ENCODE data around the gene PPFIA3. TPM values are rescaled to one million over a fixed set of nuclear protein-coding genes. Genes with fewer than 3 reads are reported as not detected.

Gene PPFIA3
- total and polyA plus RNA-seq, 2 donors from 2014 or later = 7.1 to 20.0 TPM

DNA sequence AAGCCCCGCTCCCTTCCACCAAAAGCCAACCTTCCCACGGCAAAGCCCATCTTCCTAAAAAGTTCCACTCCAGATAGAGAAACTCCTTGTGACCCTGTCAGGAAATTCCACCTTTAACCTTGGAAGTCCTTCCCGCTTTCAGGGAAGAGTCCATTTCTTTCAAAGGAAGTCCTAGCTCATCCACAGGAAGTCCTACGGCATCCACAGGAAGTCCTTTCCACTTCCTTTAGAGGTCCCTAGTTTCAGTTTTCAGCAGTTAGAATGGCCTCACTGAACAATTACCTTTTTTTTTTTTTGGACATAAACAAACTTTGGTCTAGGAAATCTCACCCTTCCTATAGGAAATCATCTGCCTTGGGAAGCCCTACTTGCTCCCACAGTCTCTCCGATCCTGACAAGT, 69.9 kb downstream of the PPFIA3 start:
- Histone ChIP-seq H3K27me3 (ENCODE audit: control insufficient read depth, insufficient read depth, low read length) (no peaks in the 10 kb centered on the region), H3K4me3 (ENCODE audit: low read length in 3 of 3) (no peak overlapping the region), H3K36me3 (ENCODE audit: control insufficient read depth in 2 of 3, insufficient read depth in 3 of 3, low read length in 3 of 3) (peaks cover 0 to 49% (median 15%) of the 10 kb centered on the region in 3 donors), H3K27ac (ENCODE audit: low read depth in 2 of 2, low read length in 2 of 2) (peak overlapping the region; percentile 23 to 51), H3K4me1 (ENCODE audit: control insufficient read depth in 2 of 3, insufficient read depth in 2 of 3, low read depth in 1 of 3, low read length in 3 of 3) (peaks cover 0 to 7% (median 0%) of the 10 kb centered on the region in 3 donors), H3K9ac (ENCODE audit: low read length in 3 of 3) (peak overlapping the region in 1 of 3 donors; percentile 30), H3K9me3 (ENCODE audit: control insufficient read depth in 2 of 3, insufficient read depth in 1 of 3, low read length in 3 of 3) (no peaks in the 10 kb centered on the region)
- intact Hi-C loops (cut with DNase I) = no loop called here
- TF ChIP-seq, protein P1, sequence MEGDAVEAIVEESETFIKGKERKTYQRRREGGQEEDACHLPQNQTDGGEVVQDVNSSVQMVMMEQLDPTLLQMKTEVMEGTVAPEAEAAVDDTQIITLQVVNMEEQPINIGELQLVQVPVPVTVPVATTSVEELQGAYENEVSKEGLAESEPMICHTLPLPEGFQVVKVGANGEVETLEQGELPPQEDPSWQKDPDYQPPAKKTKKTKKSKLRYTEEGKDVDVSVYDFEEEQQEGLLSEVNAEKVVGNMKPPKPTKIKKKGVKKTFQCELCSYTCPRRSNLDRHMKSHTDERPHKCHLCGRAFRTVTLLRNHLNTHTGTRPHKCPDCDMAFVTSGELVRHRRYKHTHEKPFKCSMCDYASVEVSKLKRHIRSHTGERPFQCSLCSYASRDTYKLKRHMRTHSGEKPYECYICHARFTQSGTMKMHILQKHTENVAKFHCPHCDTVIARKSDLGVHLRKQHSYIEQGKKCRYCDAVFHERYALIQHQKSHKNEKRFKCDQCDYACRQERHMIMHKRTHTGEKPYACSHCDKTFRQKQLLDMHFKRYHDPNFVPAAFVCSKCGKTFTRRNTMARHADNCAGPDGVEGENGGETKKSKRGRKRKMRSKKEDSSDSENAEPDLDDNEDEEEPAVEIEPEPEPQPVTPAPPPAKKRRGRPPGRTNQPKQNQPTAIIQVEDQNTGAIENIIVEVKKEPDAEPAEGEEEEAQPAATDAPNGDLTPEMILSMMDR (IDR thresholded peaks at IDR 0.05; ENCODE audit: borderline replicate concordance, extremely low read depth, insufficient read depth) = no peak
- FAIRE-seq (no peak), DNase-seq (no peak)

DNA sequence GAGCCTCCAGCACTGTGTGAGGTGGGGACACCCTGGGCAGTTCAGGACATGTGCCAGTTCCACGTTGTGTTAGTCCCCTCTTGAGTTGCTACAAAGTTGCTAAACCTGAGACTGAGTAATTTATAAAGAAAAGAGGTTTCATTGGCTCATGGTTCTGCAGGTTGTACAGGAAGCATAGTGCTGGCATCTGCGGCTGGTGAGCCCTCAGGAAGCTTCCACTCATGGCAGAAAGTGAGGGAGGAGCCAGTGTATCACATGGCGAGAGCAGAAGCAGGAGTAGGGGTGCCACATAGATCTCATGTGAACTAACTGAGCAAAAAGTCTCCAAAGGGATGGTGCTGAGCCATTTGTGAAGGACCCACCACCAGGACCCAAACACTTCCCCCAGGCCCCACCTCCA, 71.4 kb downstream of the PPFIA3 start:
- Histone ChIP-seq H3K9ac (ENCODE audit: low read length in 3 of 3) (no peak overlapping the region), H3K9me3 (ENCODE audit: control insufficient read depth in 2 of 3, insufficient read depth in 1 of 3, low read length in 3 of 3) (no peaks in the 10 kb centered on the region), H3K36me3 (ENCODE audit: control insufficient read depth in 2 of 3, insufficient read depth in 3 of 3, low read length in 3 of 3) (peaks cover 0 to 49% (median 15%) of the 10 kb centered on the region in 3 donors), H3K27ac (ENCODE audit: low read depth in 2 of 2, low read length in 2 of 2) (no peak overlapping the region), H3K4me3 (ENCODE audit: low read length in 3 of 3) (no peak overlapping the region), H3K4me1 (ENCODE audit: control insufficient read depth in 2 of 3, insufficient read depth in 2 of 3, low read depth in 1 of 3, low read length in 3 of 3) (peaks cover 0 to 7% (median 0%) of the 10 kb centered on the region in 3 donors), H3K27me3 (ENCODE audit: control insufficient read depth, insufficient read depth, low read length) (no peaks in the 10 kb centered on the region)
- intact Hi-C loops (cut with DNase I) = no loop called here
- TF ChIP-seq, protein P1 (IDR thresholded peaks at IDR 0.05; ENCODE audit: borderline replicate concordance, extremely low read depth, insufficient read depth) = no peak
- no peak for DNase-seq
- no peak for FAIRE-seq

DNA sequence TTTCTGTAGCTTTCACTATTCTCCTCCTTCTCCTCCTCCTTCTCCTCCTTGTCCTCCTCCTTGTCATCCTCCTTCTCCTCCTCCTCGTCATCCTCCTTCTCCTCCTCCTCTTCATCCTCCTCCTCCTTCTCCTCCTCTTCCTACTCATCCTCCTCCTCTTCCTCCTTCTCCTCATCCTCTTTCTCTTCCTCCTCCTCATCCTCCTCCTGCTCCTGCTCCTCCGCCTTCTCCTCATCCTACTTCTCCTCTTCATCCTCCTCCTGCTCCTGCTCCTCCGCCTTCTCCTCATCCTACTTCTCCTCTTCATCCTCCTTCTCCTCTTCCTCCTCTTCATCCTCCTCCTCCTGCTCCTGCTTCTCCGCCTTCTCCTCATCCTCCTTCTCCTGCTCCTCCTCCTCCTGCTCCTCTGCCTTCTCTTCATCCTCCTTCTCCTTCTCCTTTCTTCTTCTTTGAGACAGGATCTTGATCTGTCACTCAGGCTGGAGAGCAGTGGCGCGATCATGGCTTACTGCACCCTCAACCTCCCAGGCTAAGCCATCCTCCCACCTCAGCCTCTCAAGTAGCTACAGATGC, 74.6 kb downstream of the PPFIA3 start:
- Histone ChIP-seq H3K9ac (ENCODE audit: low read length in 3 of 3) (no peak overlapping the region), H3K27ac (ENCODE audit: low read depth in 2 of 2, low read length in 2 of 2) (no peak overlapping the region), H3K27me3 (ENCODE audit: control insufficient read depth, insufficient read depth, low read length) (no peaks in the 10 kb centered on the region), H3K4me3 (ENCODE audit: low read length in 3 of 3) (no peak overlapping the region), H3K36me3 (ENCODE audit: control insufficient read depth in 2 of 3, insufficient read depth in 3 of 3, low read length in 3 of 3) (peaks cover 0 to 29% (median 7%) of the 10 kb centered on the region in 3 donors), H3K9me3 (ENCODE audit: control insufficient read depth in 2 of 3, insufficient read depth in 1 of 3, low read length in 3 of 3) (no peaks in the 10 kb centered on the region), H3K4me1 (ENCODE audit: control insufficient read depth in 2 of 3, insufficient read depth in 2 of 3, low read depth in 1 of 3, low read length in 3 of 3) (peaks cover 0 to 7% (median 0%) of the 10 kb centered on the region in 3 donors)
- TF ChIP-seq, protein P1 (IDR thresholded peaks at IDR 0.05; ENCODE audit: borderline replicate concordance, extremely low read depth, insufficient read depth) = no peak
- FAIRE-seq (no peak), DNase-seq (no peak)
- intact Hi-C loops (cut with DNase I) = no loop called here

All from kidney (tissue), 14 donors.